Pancreas (tissue), 10 donors: ENCODE measurements around the gene SYT12. TPM values are rescaled to one million over a fixed set of nuclear protein-coding genes. Genes with fewer than 3 reads are reported as not detected.

Source experiments
- ATAC-seq, 4 donors: fragments of 200-7000 bp; cut with Tn5 transposase; one replicate each; pipeline versions ENCODE4 v1.8.0 to v1.9.1; 2020; ENCODE audit warnings: mild to moderate bottlenecking in 4 of 4, moderate library complexity in 4 of 4
- DNase-seq, 6 donors: peaks; one replicate each; pipeline ENCODE4 v3.0.0-alpha.2; 2020
- FAIRE-seq: peaks from 2 replicates; lab custom pipeline; 2012; peaks lifted over from hg19 to GRCh38; lab: Jason Lieb, UNC
- H3K27ac ChIP-seq, 4 donors: fragments of 200-600 bp; sonication (generic); 1 replicate in 3 of 4; 2 replicates in 1 of 4; pipeline versions ENCODE4 v1.5.0 to v1.8.0; 2020
- H3K27me3 ChIP-seq, 4 donors: fragments of 200-600 bp; one replicate each; pipeline ENCODE4 v1.8.0; 2021
- H3K36me3 ChIP-seq, 3 donors: fragments of 200-600 bp; sonication (generic) in 1 of 3; one replicate each; pipeline versions ENCODE4 v1.5.0 to v1.8.0; 2020 to 2021
- H3K4me1 ChIP-seq, 3 donors: fragments of 200-600 bp; one replicate each; pipeline ENCODE4 v1.8.0; 2021
- H3K4me3 ChIP-seq, 4 donors: fragments of 200-600 bp; sonication (generic) in 2 of 4; one replicate each; pipeline versions ENCODE4 v1.5.0 to v1.8.0; 2020 to 2021
- H3K9me3 ChIP-seq, 4 donors: fragments of 200-600 bp; one replicate each; pipeline ENCODE4 v1.8.0; 2021
- CTCF ChIP-seq, 4 donors: fragments of 200-600 bp; sonication (generic) in 3 of 4; IDR thresholded peaks; one replicate each; pipeline versions ENCODE4 v1.5.0 to v1.8.0; 2021; ENCODE audit warnings: antibody characterized with exemption in 4 of 4
- WGBS, 2 donors: extraction: QIAGEN DNeasy Blood & Tissue Kit; methylation state at CpG; one replicate each; pipeline ENCODE4 v1.1.7; 2013; 5-methylcytosine and 5-hydroxymethylcytosine counted together
- intact Hi-C, 3 donors: fragments of 100-400 bp; cut with DNase I; formaldehyde crosslinking; loops; one replicate each; pipeline versions ENCODE4 v1.11.1 to v1.14.2; 2022
- microRNA-seq, 2 donors: library from miRNA; unstranded; fragments of <30 nt; microRNA quantifications; one replicate each; pipeline versions ENCODE4 to v1.1.0, GENCODE V29; 2019 to 2020
- polyA plus RNA-seq, 2 donors: library from polyadenylated mRNA; stranded (reverse); fragments of 200-250 nt; gene quantifications; one replicate each; pipeline ENCODE4 v1.2.3, GENCODE V29; 2013
- total RNA-seq, 6 donors: library from RNA; stranded (reverse); fragmentation: NEBNext Ultra II Directional in 4 of 6; extraction: Animal tissue kit (Norgen Biotek cat#: 25700) in 4 of 6; gene quantifications; one replicate each; pipeline versions ENCODE4 v1.2.1 to v1.2.4, GENCODE V29; 2021 to 2023
- donor health status: healthy with polysubstance abuse.
- donor health status: DM: no; HTN: no; CAD: no; lungs with moderate emphysema.
- donor health status: DM: no; HTN: no; CAD: no.
- donor health status: control.
- donor health status: control.
- donor health status: Bipolar disorder and iron deficiency.
- donor health status: DM: yes; HTN: yes; CAD: no.
- donor health status: DM: no; HTN: no; CAD: no.
- donor health status: DM: no; HTN: no; CAD: no.
- donor health status: DM: yes; HTN: yes; CAD: no.

SYT12 gene
- total and polyA plus RNA-seq, 8 donors: 0.19 to 2.6 (median 0.42) TPM

GRCh38 chr11:67090717-67091116 is 67.8 kb downstream of the SYT12 start:
- H3K27me3 ChIP-seq: no peaks in the 10 kb centered on the region
- no peaks in the 10 kb centered on the region for H3K9me3 ChIP-seq
- ATAC-seq (no peak), DNase-seq (no peak), FAIRE-seq (no peak)
- intact Hi-C loops: no loop called here
- no peaks in the 10 kb centered on the region for H3K36me3 ChIP-seq
- no peak overlapping the region for H3K4me3 ChIP-seq
- TF ChIP-seq CTCF (IDR thresholded peaks at IDR 0.05): no peak
- no peaks in the 10 kb centered on the region for H3K4me1 ChIP-seq
- no peak overlapping the region for H3K27ac ChIP-seq
- WGBS, 2 donors: 91 to 94% methylated on average over 8 of the region's 8 CpGs

- no peak for FAIRE-seq
- H3K27ac ChIP-seq: no peak overlapping the region
- WGBS, 2 donors: 96 to 100% methylated on average over 1 of the region's 1 CpG
- ATAC-seq: peak in 1 of 4 donors; percentile 12
- TF ChIP-seq CTCF (IDR thresholded peaks at IDR 0.05): no peak
- H3K9me3 ChIP-seq: no peaks in the 10 kb centered on the region
- H3K4me3 ChIP-seq: no peak overlapping the region
- intact Hi-C loops: no loop called here
- H3K4me1 ChIP-seq: no peaks in the 10 kb centered on the region
- no peaks in the 10 kb centered on the region for H3K36me3 ChIP-seq
- H3K27me3 ChIP-seq: no peaks in the 10 kb centered on the region
- no peak for DNase-seq
These were observed 72.2 kb downstream of the SYT12 start for GRCh38 chr11:67095214-67095507.

- no peaks in the 10 kb centered on the region for H3K9me3 ChIP-seq
- FAIRE-seq (no peak), ATAC-seq (no peak), DNase-seq (peak in 1 of 6 donors; percentile 1)
- H3K36me3 ChIP-seq: no peaks in the 10 kb centered on the region
- H3K27me3 ChIP-seq: no peaks in the 10 kb centered on the region
- H3K4me1 ChIP-seq: no peaks in the 10 kb centered on the region
- 75 to 81% methylated on average over 6 of the region's 6 CpGs for WGBS, 2 donors
- intact Hi-C loops: no loop called here
- no peak overlapping the region for H3K4me3 ChIP-seq
- no peak overlapping the region for H3K27ac ChIP-seq
- TF ChIP-seq CTCF (IDR thresholded peaks at IDR 0.05): no peak
These were observed 76.0 kb downstream of the SYT12 start for GRCh38 chr11:67098799-67099429.

- DNase-seq (peak in 1 of 6 donors; percentile 9), ATAC-seq (no peak), FAIRE-seq (no peak)
- H3K4me1 ChIP-seq: no peaks in the 10 kb centered on the region
- H3K27ac ChIP-seq: no peak overlapping the region
- no peak for TF ChIP-seq CTCF (IDR thresholded peaks at IDR 0.05)
- intact Hi-C loops: no loop called here
- no peaks in the 10 kb centered on the region for H3K36me3 ChIP-seq
- H3K27me3 ChIP-seq: no peaks in the 10 kb centered on the region
- no peak overlapping the region for H3K4me3 ChIP-seq
- 91 to 96% methylated on average over 6 of the region's 6 CpGs for WGBS, 2 donors
- H3K9me3 ChIP-seq: no peaks in the 10 kb centered on the region
These were observed 76.9 kb downstream of the SYT12 start for GRCh38 chr11:67099831-67100324.

Small RNAs within 50 kb of the gene (microRNA-seq; reads per million reads assigned to microRNA genes)
- gene MIR6860: 0 reads per million in 2 donors

Other genes starting within 250 kb of the SYT12 start
- gene RCE1, start 179.7 kb upstream of the SYT12 start, total RNA-seq: 10 to 100 TPM in 3 of 6 donors, 1 to 10 TPM in 3; 8.2 to 13.2 (median 9.4) TPM
- 10 to 100 TPM; 10.1 to 19.0 TPM for gene RCE1, start 179.7 kb upstream of the SYT12 start, polyA plus RNA-seq
- 1 to 10 TPM in 4 of 6 donors, under 1 TPM in 2; 0.51 to 7.8 (median 2.4) TPM for gene LRFN4, start 166.1 kb upstream of the SYT12 start, total RNA-seq
- 1 to 10 TPM; 3.9 to 6.9 TPM for gene LRFN4, start 166.1 kb upstream of the SYT12 start, polyA plus RNA-seq
- gene PC, start 64.8 kb upstream of the SYT12 start, total RNA-seq: 10 to 100 TPM in 3 of 6 donors, 1 to 10 TPM in 3; 4.1 to 14.4 (median 8.9) TPM
- 10 to 100 TPM; 13.6 to 16.0 TPM for gene PC, start 64.8 kb upstream of the SYT12 start, polyA plus RNA-seq
- under 1 TPM in 1 of 6 donors, not detected in 5; 0.38 TPM for gene C11orf86, start 47.8 kb upstream of the SYT12 start, total RNA-seq
- under 1 TPM in 1 of 2 donors, not detected in 1; 0.07 TPM for gene C11orf86, start 47.8 kb upstream of the SYT12 start, polyA plus RNA-seq
- 10 to 100 TPM; 14.9 to 20.3 (median 18.5) TPM for gene RHOD, start 33.7 kb downstream of the SYT12 start, total RNA-seq
- 10 to 100 TPM; 18.6 to 45.8 TPM for gene RHOD, start 33.7 kb downstream of the SYT12 start, polyA plus RNA-seq
- 10 to 100 TPM; 17.2 to 39.1 (median 23.1) TPM for gene KDM2A, start 96.1 kb downstream of the SYT12 start, total RNA-seq
- 10 to 100 TPM; 19.2 to 22.6 TPM for gene KDM2A, start 96.1 kb downstream of the SYT12 start, polyA plus RNA-seq
- gene GRK2, start 243.3 kb downstream of the SYT12 start, total RNA-seq: 10 to 100 TPM; 19.1 to 31.9 (median 21.5) TPM
- 10 to 100 TPM; 52.8 to 60.6 TPM for gene GRK2, start 243.3 kb downstream of the SYT12 start, polyA plus RNA-seq